Measurements from ENCODE around the gene LBX2.

The LBX2 gene

DNA sequence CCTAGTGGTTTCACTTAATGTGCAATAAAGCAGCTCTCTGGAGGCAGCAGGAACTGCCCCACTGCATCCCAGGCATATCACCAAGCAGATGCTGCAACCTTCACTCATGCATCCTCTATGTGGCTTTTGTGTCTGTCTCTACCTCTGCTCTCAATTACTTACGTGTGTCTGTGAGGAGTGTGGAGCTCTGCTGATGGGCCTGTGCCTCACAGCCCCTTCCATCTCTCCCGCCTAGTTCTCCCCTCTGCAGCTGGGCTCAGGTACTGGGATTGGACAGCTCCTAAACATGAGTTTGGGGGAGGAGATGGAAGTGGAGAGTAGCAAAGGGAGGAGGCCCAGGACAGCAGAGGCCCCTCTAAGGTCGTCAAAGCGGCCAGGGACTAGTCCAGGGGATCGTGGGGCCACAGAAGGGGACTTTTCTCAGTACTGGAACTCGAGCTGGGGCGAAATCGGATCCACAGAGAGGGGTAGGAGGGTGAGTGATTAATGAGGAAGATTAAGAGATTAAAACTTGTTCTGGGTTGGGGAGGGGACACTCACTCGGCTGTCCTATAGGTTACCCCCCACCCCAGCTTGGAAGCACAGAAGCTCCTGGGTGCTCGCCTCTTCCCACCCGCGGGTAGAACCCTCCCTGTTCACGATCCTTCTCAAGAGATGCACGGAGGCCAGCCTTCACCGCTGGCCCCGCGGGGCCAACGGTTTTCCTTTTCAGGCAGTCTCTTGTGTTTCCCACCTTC, 2.1 kb upstream of the LBX2 start:
- no peak for TF ChIP-seq ZFX (IDR thresholded peaks at IDR 0.05; ENCODE audit: borderline replicate concordance)
- TF ChIP-seq, protein P1, sequence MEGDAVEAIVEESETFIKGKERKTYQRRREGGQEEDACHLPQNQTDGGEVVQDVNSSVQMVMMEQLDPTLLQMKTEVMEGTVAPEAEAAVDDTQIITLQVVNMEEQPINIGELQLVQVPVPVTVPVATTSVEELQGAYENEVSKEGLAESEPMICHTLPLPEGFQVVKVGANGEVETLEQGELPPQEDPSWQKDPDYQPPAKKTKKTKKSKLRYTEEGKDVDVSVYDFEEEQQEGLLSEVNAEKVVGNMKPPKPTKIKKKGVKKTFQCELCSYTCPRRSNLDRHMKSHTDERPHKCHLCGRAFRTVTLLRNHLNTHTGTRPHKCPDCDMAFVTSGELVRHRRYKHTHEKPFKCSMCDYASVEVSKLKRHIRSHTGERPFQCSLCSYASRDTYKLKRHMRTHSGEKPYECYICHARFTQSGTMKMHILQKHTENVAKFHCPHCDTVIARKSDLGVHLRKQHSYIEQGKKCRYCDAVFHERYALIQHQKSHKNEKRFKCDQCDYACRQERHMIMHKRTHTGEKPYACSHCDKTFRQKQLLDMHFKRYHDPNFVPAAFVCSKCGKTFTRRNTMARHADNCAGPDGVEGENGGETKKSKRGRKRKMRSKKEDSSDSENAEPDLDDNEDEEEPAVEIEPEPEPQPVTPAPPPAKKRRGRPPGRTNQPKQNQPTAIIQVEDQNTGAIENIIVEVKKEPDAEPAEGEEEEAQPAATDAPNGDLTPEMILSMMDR (IDR thresholded peaks at IDR 0.05): no peak
- peak overlapping the region; percentile 97 for H3K27ac ChIP-seq

GRCh38 chr2:74500578-74500946, 1.2 kb upstream of the LBX2 start:
- H3K27ac ChIP-seq: peak overlapping the region; percentile 97
- TF ChIP-seq, protein P1 (IDR thresholded peaks at IDR 0.05): no peak
- no peak for TF ChIP-seq ZFX (IDR thresholded peaks at IDR 0.05; ENCODE audit: borderline replicate concordance)

DNA sequence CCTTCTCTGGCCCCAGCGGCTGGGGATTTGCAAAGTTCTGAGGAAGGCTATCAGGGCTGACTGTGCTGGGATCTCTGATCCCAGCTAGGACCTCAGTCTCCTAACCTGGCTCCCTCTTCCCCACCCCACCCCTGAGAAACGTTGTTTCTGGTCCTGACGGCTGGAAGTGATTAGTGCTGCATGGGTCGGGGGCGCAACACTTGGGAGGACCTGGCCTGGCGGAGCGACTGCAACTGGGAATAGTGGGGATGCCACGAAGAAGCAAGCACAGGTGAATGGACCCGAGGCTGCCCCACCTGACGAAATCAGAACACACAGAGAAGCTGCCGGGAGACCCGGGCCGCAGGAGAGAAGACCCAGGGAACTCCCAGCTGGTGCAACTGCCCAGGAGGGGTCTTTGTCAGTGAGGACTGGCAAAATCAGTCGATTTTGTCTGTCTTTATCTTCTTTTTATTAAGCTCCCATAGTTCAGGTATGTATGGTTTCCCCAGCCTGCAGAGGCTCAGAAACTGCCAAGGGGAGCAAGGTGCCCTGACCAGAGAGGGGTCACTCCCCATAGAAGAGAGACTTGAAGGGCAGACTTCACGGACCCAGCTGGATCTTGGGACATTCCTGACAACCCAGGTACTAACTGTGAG, 656 bp upstream of the LBX2 start:
- TF ChIP-seq, protein P1 (IDR thresholded peaks at IDR 0.05): no peak
- TF ChIP-seq ZFX (IDR thresholded peaks at IDR 0.05; ENCODE audit: borderline replicate concordance): no peak
- H3K27ac ChIP-seq: peak overlapping the region; percentile 97

GRCh38 chr2:74498500-74499266, 720 bp downstream of the LBX2 start:
- TF ChIP-seq ZFX (IDR thresholded peaks at IDR 0.05; ENCODE audit: borderline replicate concordance): no peak
- TF ChIP-seq, protein P1 (IDR thresholded peaks at IDR 0.05): no peak
- H3K27ac ChIP-seq: peak overlapping the region; percentile 97

DNA sequence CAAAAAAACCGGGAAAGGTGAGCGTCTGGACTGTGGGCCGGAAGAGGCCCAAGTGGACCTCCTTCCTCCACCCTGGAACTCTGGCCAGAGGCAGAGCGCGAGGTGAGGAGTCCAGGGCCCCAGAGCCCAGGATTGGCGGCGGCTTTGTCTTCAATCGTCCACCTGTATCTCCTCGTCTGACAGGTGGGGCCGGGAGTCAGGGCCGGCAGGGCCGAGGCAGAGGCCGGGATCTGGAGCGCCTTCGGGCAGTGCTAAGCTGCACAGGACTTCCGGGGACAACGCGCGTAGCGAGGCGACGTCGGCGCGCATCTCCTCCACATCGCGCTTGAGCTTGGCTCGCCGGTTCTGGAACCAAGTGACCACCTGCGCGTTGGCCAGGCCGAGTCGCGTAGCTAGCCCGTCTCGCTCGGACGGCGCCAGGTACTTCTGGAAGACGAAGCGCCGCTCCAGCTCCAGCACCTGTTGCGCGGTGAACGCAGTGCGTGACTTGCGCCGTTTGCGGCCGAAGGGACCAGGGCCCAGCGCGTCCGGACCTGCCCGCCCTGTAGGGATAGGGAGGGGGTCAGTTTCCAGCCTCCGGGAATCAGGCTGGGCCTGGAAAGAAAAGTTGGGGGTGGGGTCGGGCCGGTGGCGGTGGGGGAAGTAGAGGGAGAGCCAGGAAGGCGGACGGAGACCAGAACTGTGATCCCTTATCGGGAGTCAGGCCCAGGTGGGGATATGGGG, 1.5 kb downstream of the LBX2 start:
- peak overlapping the region; percentile 97 for H3K27ac ChIP-seq

GRCh38 chr2:74496997-74497776, 2.2 kb downstream of the LBX2 start:
- TF ChIP-seq, protein P1 (IDR thresholded peaks at IDR 0.05): no peak
- no peak for TF ChIP-seq ZFX (IDR thresholded peaks at IDR 0.05; ENCODE audit: borderline replicate concordance)
- peak overlapping the region; percentile 97 for H3K27ac ChIP-seq

More for the DNA sequence above, 1.5 kb downstream of the LBX2 start:
- no peak for TF ChIP-seq ZFX (IDR thresholded peaks at IDR 0.05; ENCODE audit: borderline replicate concordance)
- TF ChIP-seq, protein P1 (IDR thresholded peaks at IDR 0.05): no peak
